H1 (cell line): ENCODE measurements around the gene AP1M2. TPM values are rescaled to one million over a fixed set of nuclear protein-coding genes. Genes with fewer than 3 reads are reported as not detected.

Source experiments
- ASH2L ChIP-seq: fragments of 200-600, 300-600 bp; sonication (generic); IDR thresholded peaks from one replicate; pipeline ENCODE4 v1.7.1; 2017; ENCODE audit warnings: low read length
- BCL11A ChIP-seq, 2 experiments: IDR thresholded peaks; one replicate each; pipeline ENCODE4 v1.6.1; 2011; ENCODE audit warnings: low read depth in 2 of 2, low read length in 2 of 2, mild to moderate bottlenecking in 2 of 2
- CHD2 ChIP-seq: IDR thresholded peaks from 2 replicates; pipeline ENCODE4 v1.6.1; 2012; ENCODE audit warnings: low read length, improper control_type of control experiment
- FOSL1 ChIP-seq: IDR thresholded peaks from 2 replicates; pipeline ENCODE4 v1.6.1; 2011; ENCODE audit warnings: mild to moderate bottlenecking, low read depth, low read length, moderate library complexity; ENCODE audit not compliant: insufficient read depth
- GABPA ChIP-seq: IDR thresholded peaks from 2 replicates; pipeline ENCODE4 v1.6.1; 2011; ENCODE audit warnings: mild to moderate bottlenecking, low read length, moderate library complexity, borderline replicate concordance; ENCODE audit not compliant: insufficient read depth
- HDAC2 ChIP-seq, 2 experiments: fragments of 300-600 bp in 1 of 2; sonication (generic) in 1 of 2; IDR thresholded peaks; 2 replicates each; pipeline ENCODE4 v1.6.1; 2011 to 2012; ENCODE audit warnings: low read depth in 2 of 2, low read length in 2 of 2, mild to moderate bottlenecking in 2 of 2, moderate library complexity in 2 of 2, borderline replicate concordance in 1 of 2, inconsistent platforms in 1 of 2
- KDM4A ChIP-seq: IDR thresholded peaks from one replicate; pipeline ENCODE4 v1.7.1; 2012; ENCODE audit warnings: low read depth, mild to moderate bottlenecking, moderate library complexity, low read length, inconsistent platforms; ENCODE audit not compliant: severe bottlenecking
- RNF2 ChIP-seq: fragments of 200-900, 300-1000 bp; sonication (generic); IDR thresholded peaks from 2 replicates; pipeline ENCODE4 v1.7.1; 2016; ENCODE audit warnings: borderline replicate concordance, low read depth, mild to moderate bottlenecking, antibody characterized with exemption, low read length; ENCODE audit not compliant: poor library complexity, severe bottlenecking; ENCODE audit errors: missing control alignments
- SIRT6 ChIP-seq: IDR thresholded peaks from one replicate; pipeline ENCODE4 v1.7.1; 2012; ENCODE audit warnings: low read length, inconsistent platforms
- SUZ12 ChIP-seq: fragments of 200-600 bp; sonication (generic); IDR thresholded peaks from 2 replicates; pipeline ENCODE4 v1.6.1; 2012; ENCODE audit warnings: mild to moderate bottlenecking, inconsistent platforms, low read length, moderate library complexity, mixed read lengths
- TCF12 ChIP-seq: IDR thresholded peaks from 2 replicates; pipeline ENCODE4 v1.6.1; 2011; ENCODE audit warnings: low read depth, mild to moderate bottlenecking, low read length
- polyA plus RNA-seq, 7 experiments: library from polyadenylated mRNA; depleted of rRNA in 3 of 7; stranded (reverse) in 5 of 7; unstranded in 2 of 7; fragments of >200 nt in 5 of 7; fragments of 200-250 nt in 2 of 7; gene quantifications; 1 replicate in 5 of 7; 2 replicates in 1 of 7; 4 replicates in 1 of 7; pipeline versions ENCODE4 v1.2.1 to v1.2.3, GENCODE V29; 2011 to 2013; ENCODE audit warnings: missing spikeins in 2 of 7, mixed read lengths in 2 of 7
- total RNA-seq: library from RNA; stranded (reverse); fragmentation: NEBNext Ultra II Directional; extraction: Animal tissue kit (Norgen Biotek cat#: 25700); gene quantifications from 2 replicates; pipeline ENCODE4 v1.2.1, GENCODE V29; 2021

AP1M2 gene
- total and polyA plus RNA-seq, 2 of the 8 experiments (the other 6 are each of a cell fraction or from before 2014, with no cell fraction given), result 140 to 161 TPM

DNA sequence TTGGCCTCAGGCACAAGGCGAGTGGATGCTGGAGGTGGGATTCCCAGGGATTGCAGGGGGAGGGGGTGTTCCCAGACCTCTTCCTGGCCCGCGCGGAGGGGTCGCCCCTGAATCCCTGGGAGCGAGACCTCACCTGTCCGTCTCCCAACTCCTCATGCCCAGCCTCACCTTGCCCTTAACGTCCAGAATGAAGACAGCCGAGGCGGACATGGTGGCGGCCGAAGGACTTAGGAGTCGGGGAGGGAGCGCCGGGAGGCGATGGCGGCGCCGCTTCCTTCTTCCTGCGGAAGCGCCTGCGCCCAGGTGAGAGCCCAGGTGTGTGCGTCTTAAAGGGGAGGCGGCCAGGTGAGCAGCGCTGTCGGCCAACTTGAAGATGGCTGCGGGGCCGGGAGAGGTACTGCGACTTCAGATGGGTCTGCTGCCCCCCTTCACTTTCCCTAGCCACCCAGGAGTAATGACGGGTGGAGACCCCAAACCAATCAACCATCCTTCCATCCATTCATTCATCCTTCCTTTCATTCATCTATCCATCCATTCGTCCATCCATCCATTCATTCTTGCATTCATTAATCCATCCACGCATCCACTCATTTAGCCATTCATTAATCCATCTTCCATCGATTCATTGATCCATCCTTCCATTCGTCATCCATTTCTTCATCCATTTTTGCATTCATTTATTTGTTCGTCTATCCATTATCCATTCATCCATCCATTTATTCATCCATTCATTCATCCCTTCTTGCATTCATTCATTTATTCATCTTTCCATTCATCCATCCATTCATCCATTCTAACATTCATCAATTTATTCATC lies at the start of gene AP1M2 (continued):
- no peak for TF ChIP-seq CHD2
- TF ChIP-seq ASH2L, result peak; percentile 86
- TF ChIP-seq GABPA, result no peak
- no peak for TF ChIP-seq SIRT6
- no peak for TF ChIP-seq BCL11A (IDR thresholded peaks at IDR 0.05; ENCODE audit: low read depth in 2 of 2, low read length in 2 of 2)
- TF ChIP-seq TCF12, result peak; percentile 89
- no peak for TF ChIP-seq FOSL1
- TF ChIP-seq HDAC2 (IDR thresholded peaks at IDR 0.05; ENCODE audit: borderline replicate concordance in 1 of 2, low read depth in 2 of 2, low read length in 2 of 2), result 0 out of 4 replicates have a peak, but pooled peaks of 1 of the 2 experiments have one; percentile 35
- TF ChIP-seq KDM4A, result peak; percentile 77
- TF ChIP-seq RNF2, result no peak
- TF ChIP-seq SUZ12, result no peak
- TF ChIP-seq, all 59 proteins: peak for 13
